IMR-90 (cell line): ENCODE data around the gene PARD3. TPM values are rescaled to one million over a fixed set of nuclear protein-coding genes. Genes with fewer than 3 reads are reported as not detected.
A peak's percentile ranks its signal among the peaks of the same experiment; 100 is the strongest.

Experiments
- ATAC-seq: fragments of 200-7000 bp; cut with Tn5 transposase; 2 replicates; pipeline ENCODE4 v1.9.1; 2020; ENCODE audit warnings: low read depth, mild to moderate bottlenecking, moderate library complexity
- BruUV-seq: library from RNA; stranded (reverse); fragments of 400-500 nt; replicated peaks from 2 replicates; lab custom pipeline; 2021; lab: Mats Ljungman, UMichigan
- CTCF ChIA-PET: fragments of 300-600 bp; formaldehyde crosslinking; extraction: SDS; loops from one replicate; lab custom pipeline; 2021; ENCODE audit warnings: antibody characterized with exemption; lab: Yijun Ruan, JAX
- POLR2A ChIA-PET: fragments of 300-600 bp; sonication (Branson Sonifier 250); formaldehyde crosslinking; loops from one replicate; lab custom pipeline; 2022; ENCODE audit warnings: antibody characterized with exemption; ENCODE audit not compliant: unreplicated experiment; lab: Charles Lee
- DNase-seq: peaks from one replicate; pipeline ENCODE4 v3.0.0; 2013
- H2AFZ ChIP-seq: replicated peaks from 2 replicates; pipeline ENCODE3; 2013; ENCODE audit warnings: low read length, mild to moderate bottlenecking; ENCODE audit not compliant: poor library complexity
- H2AK5ac ChIP-seq: 2 replicates; pipeline ENCODE4 v1.6.1; 2013; ENCODE audit warnings: low read depth, low read length, inconsistent platforms
- H2AK9ac ChIP-seq: replicated peaks from 2 replicates; pipeline ENCODE3; 2013; ENCODE audit warnings: mild to moderate bottlenecking, low read depth, low read length, moderate library complexity; ENCODE audit not compliant: poor library complexity
- H2BK120ac ChIP-seq: 2 replicates; pipeline ENCODE4 v1.6.1; 2013; ENCODE audit warnings: low read depth, low read length, inconsistent platforms
- H2BK15ac ChIP-seq: 3 replicates; pipeline ENCODE4 v1.6.1; 2013; ENCODE audit warnings: low read depth, low read length, inconsistent platforms
- H2BK20ac ChIP-seq: 2 replicates; pipeline ENCODE4 v1.6.1; 2013; ENCODE audit warnings: low read depth, mild to moderate bottlenecking, inconsistent platforms, low read length, moderate library complexity
- H2BK5ac ChIP-seq: 2 replicates; pipeline ENCODE4 v1.6.1; 2013; ENCODE audit warnings: mild to moderate bottlenecking, low read depth, low read length, inconsistent platforms; ENCODE audit not compliant: poor library complexity, severe bottlenecking
- H3K14ac ChIP-seq: replicated peaks from 2 replicates; pipeline ENCODE4 v1.6.1; 2013; ENCODE audit warnings: low read depth, low read length, inconsistent platforms
- H3K18ac ChIP-seq: 2 replicates; pipeline ENCODE4 v1.6.1; 2013; ENCODE audit warnings: low read depth, low read length, control low read depth
- H3K23ac ChIP-seq: 2 replicates; pipeline ENCODE4 v1.6.1; 2013; ENCODE audit warnings: low read depth, low read length, inconsistent platforms
- H3K27ac ChIP-seq: 2 replicates; pipeline ENCODE4 v1.5.1; 2013; ENCODE audit warnings: mild to moderate bottlenecking, control low read depth, low read length; ENCODE audit not compliant: insufficient read depth
- H3K27me3 ChIP-seq: 2 replicates; pipeline ENCODE4 v1.6.1; 2013; ENCODE audit warnings: low read length; ENCODE audit not compliant: control insufficient read depth, insufficient read depth
- H3K36me3 ChIP-seq: 2 replicates; pipeline ENCODE4 v1.6.1; 2013; ENCODE audit warnings: low read length, mixed read lengths; ENCODE audit not compliant: control insufficient read depth, insufficient read depth
- H3K4ac ChIP-seq: 2 replicates; pipeline ENCODE4 v1.6.1; 2013; ENCODE audit warnings: low read depth, low read length, inconsistent platforms
- H3K4me1 ChIP-seq: 2 replicates; pipeline ENCODE4 v1.6.1; 2013; ENCODE audit warnings: low read length, mixed read lengths; ENCODE audit not compliant: control insufficient read depth, insufficient read depth
- H3K4me2 ChIP-seq: 2 replicates; pipeline ENCODE4 v1.6.1; 2013; ENCODE audit warnings: low read depth, mild to moderate bottlenecking, control low read depth, low read length, moderate library complexity
- H3K4me3 ChIP-seq: 2 replicates; pipeline ENCODE4 v1.5.1; 2013; ENCODE audit warnings: low read depth, mild to moderate bottlenecking, control low read depth, low read length, moderate library complexity; ENCODE audit not compliant: insufficient read depth
- H3K56ac ChIP-seq: 2 replicates; pipeline ENCODE4 v1.6.1; 2013; ENCODE audit warnings: low read length, inconsistent platforms; ENCODE audit not compliant: insufficient read depth; ENCODE audit errors: extremely low read depth
- H3K79me1 ChIP-seq, 2 experiments: 2 replicates each; pipeline ENCODE4 v1.6.1; 2013; ENCODE audit warnings: low read length in 2 of 2, inconsistent platforms in 1 of 2, low read depth in 1 of 2
- H3K9ac ChIP-seq: 2 replicates; pipeline ENCODE4 v1.6.1; 2013; ENCODE audit warnings: low read depth, low read length, control low read depth
- H3K9me1 ChIP-seq: 2 replicates; pipeline ENCODE4 v1.6.1; 2013; ENCODE audit warnings: low read length, inconsistent platforms; ENCODE audit not compliant: insufficient read depth
- H3K9me3 ChIP-seq: 2 replicates; pipeline ENCODE4 v1.6.1; 2013; ENCODE audit warnings: low read length; ENCODE audit not compliant: control insufficient read depth, insufficient read depth
- H4K20me1 ChIP-seq: 2 replicates; pipeline ENCODE4 v1.6.1; 2013; ENCODE audit warnings: low read length, inconsistent platforms; ENCODE audit not compliant: insufficient read depth
- H4K5ac ChIP-seq: 2 replicates; pipeline ENCODE4 v1.6.1; 2013; ENCODE audit warnings: mild to moderate bottlenecking, low read depth, low read length, control low read depth
- H4K8ac ChIP-seq, 2 experiments: 2 replicates each; pipeline ENCODE4 v1.6.1; 2013; ENCODE audit warnings: low read depth in 2 of 2, low read length in 2 of 2, control low read depth in 1 of 2, inconsistent platforms in 1 of 2
- H4K91ac ChIP-seq: 2 replicates; pipeline ENCODE4 v1.6.1; 2013; ENCODE audit warnings: low read depth, low read length, inconsistent platforms; ENCODE audit not compliant: insufficient read depth
- CHD1 ChIP-seq: IDR thresholded peaks from 2 replicates; pipeline ENCODE4 v1.6.1; 2012; ENCODE audit warnings: low read depth, low read length, improper control_type of control experiment
- RFX5 ChIP-seq: IDR thresholded peaks from 2 replicates; pipeline ENCODE4 v1.8.0; 2012; ENCODE audit warnings: low read depth, mild to moderate bottlenecking, low read length, moderate library complexity
- SMC3 ChIP-seq: fragments of 150-350 bp; IDR thresholded peaks from 2 replicates; pipeline ENCODE4 v1.6.1; 2016; ENCODE audit warnings: low read depth, mild to moderate bottlenecking, antibody characterized with exemption, low read length, moderate library complexity
- WGBS, 2 experiments: methylation state at CpG; one replicate each; pipeline versions ENCODE4 v1.1.5 to v1.1.7; 2013; ENCODE audit warnings: missing lambda C conversion rate in 2 of 2; ENCODE audit not compliant: insufficient read length in 1 of 2; ENCODE audit errors: extremely low coverage in 2 of 2; 5-methylcytosine and 5-hydroxymethylcytosine counted together
- dilution Hi-C: fragments of 300-500 bp; cut with HindIII; formaldehyde crosslinking; loops from one replicate; pipeline ENCODE4 v1.14.3; 2018; ENCODE audit warnings: low sequenced_read_pairs; ENCODE audit not compliant: unreplicated experiment
- in situ Hi-C: fragments of 300-500 bp; cut with MboI; formaldehyde crosslinking; loops from 3 replicates; pipeline ENCODE4 v1.14.3; 2019; ENCODE audit warnings: low sequenced_read_pairs, inconsistent platforms, mixed read lengths
- intact Hi-C: fragments of 100-400 bp; cut with micrococcal nuclease; formaldehyde crosslinking; loops from 2 replicates; pipeline ENCODE4 v1.10.0; 2022
- polyA plus RNA-seq, 3 experiments: library from polyadenylated mRNA; depleted of rRNA; stranded (reverse); fragments of >200 nt; gene quantifications; 2 replicates each; pipeline ENCODE4 v1.2.3, GENCODE V29; 2012; ENCODE audit warnings: low replicate concordance in 1 of 3
- total RNA-seq: library from RNA; depleted of rRNA; stranded (reverse); fragments of >200 nt; gene quantifications from 2 replicates; pipeline ENCODE4 v1.2.3, GENCODE V29; 2012

The PARD3 gene
- total and polyA plus RNA-seq, 2 of the 4 experiments (the other 2 are of a cell fraction), result 14.6 to 37.5 TPM

- H3K27me3 ChIP-seq, result no peaks in the 10 kb centered on the region; the same call in 1 of the 2 replicates
- ChIA-PET POLR2A (no interaction called here), CTCF (no interaction called here)
- no peak overlapping the region for H4K5ac ChIP-seq
- 0% methylated on average over 1 of the region's 4 CpGs; no CpG with 5 or more reads in 1 of the 2 experiments for WGBS, 2 experiments
- H2BK5ac ChIP-seq, result no peak overlapping the region
- no peak overlapping the region for H3K4me2 ChIP-seq
- no peak overlapping the region for H3K56ac ChIP-seq
- dilution Hi-C loops, result no loop called here
- no peak overlapping the region for H3K14ac ChIP-seq
- no peak overlapping the region for H2BK20ac ChIP-seq
- no peak overlapping the region for H3K27ac ChIP-seq
- intact Hi-C loops, result no loop called here
- no peak overlapping the region for H3K4ac ChIP-seq
- no peak overlapping the region for H4K91ac ChIP-seq
- H3K9me1 ChIP-seq, result no peaks in the 10 kb centered on the region
- H3K18ac ChIP-seq, result no peak overlapping the region
- H3K4me1 ChIP-seq, result no peaks in the 10 kb centered on the region
- no peak overlapping the region for H2AK9ac ChIP-seq
- H3K9ac ChIP-seq, result no peak overlapping the region
- in situ Hi-C loops, result no loop called here
- H2AK5ac ChIP-seq, result peak overlapping the region; percentile 1; the same call in 1 of the 2 replicates
- H3K9me3 ChIP-seq, result no peaks in the 10 kb centered on the region
- no peak overlapping the region for H3K4me3 ChIP-seq
- no TSS peak for BruUV-seq
- H4K20me1 ChIP-seq, result no peaks in the 10 kb centered on the region
- ATAC-seq (no peak), DNase-seq (no peak)
- H2AFZ ChIP-seq, result no peak overlapping the region
- no peak overlapping the region for H3K23ac ChIP-seq
- H2BK120ac ChIP-seq, result no peak overlapping the region
- no peaks in the 10 kb centered on the region for H3K36me3 ChIP-seq
- H2BK15ac ChIP-seq, result no peak overlapping the region
- TF ChIP-seq RFX5, result no peak
- TF ChIP-seq SMC3, result no peak
- TF ChIP-seq CHD1, result no peak
- no peak overlapping the region for H4K8ac ChIP-seq
- H3K79me1 ChIP-seq, result no peaks in the 10 kb centered on the region
Measured at GRCh38 chr10:34200355-34200901, 614.7 kb downstream of the PARD3 start.
